Retinal pigment epithelial cell (primary cell): ENCODE data around the gene ANKS6.

ENCODE experiments used
- DNase-seq: peaks from one replicate; pipeline ENCODE4 v3.0.0-alpha.2; 2010; ENCODE audit warnings: low read depth
- H3K4me3 ChIP-seq: 2 replicates; pipeline ENCODE4 v1.5.1; 2011; ENCODE audit warnings: mild to moderate bottlenecking, low read length, control low read depth, moderate library complexity
- TF ChIP-seq, protein P1 (sequence below): conservative IDR thresholded peaks from 2 replicates; pipeline ENCODE4 v1.5.1; 2011; ENCODE audit warnings: low read depth, low read length, control low read depth, inconsistent platforms

The ANKS6 gene

DNA sequence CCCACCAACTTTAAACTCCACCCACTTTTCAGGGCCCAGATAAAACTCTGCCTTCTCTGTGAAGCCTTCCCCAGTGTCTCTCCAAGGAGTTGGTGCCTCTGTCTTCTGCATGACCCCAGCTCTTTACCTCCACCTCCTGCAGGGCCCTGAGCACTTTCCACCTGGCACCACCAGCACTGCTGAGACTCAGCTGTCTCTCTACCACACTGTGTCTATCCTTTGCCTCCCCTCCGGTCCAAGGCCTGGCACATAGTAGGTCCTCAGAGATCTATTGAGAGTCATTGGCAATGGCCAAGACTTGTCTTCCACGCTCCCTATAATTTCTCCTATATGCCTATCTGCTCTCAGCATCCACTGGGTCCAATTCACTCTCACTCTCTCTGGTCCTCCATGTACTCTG lies 74.7 kb downstream of the ANKS6 start:
- TF ChIP-seq, protein P1, sequence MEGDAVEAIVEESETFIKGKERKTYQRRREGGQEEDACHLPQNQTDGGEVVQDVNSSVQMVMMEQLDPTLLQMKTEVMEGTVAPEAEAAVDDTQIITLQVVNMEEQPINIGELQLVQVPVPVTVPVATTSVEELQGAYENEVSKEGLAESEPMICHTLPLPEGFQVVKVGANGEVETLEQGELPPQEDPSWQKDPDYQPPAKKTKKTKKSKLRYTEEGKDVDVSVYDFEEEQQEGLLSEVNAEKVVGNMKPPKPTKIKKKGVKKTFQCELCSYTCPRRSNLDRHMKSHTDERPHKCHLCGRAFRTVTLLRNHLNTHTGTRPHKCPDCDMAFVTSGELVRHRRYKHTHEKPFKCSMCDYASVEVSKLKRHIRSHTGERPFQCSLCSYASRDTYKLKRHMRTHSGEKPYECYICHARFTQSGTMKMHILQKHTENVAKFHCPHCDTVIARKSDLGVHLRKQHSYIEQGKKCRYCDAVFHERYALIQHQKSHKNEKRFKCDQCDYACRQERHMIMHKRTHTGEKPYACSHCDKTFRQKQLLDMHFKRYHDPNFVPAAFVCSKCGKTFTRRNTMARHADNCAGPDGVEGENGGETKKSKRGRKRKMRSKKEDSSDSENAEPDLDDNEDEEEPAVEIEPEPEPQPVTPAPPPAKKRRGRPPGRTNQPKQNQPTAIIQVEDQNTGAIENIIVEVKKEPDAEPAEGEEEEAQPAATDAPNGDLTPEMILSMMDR: no peak
- no peak overlapping the region for H3K4me3 ChIP-seq
- no peak for DNase-seq

DNA sequence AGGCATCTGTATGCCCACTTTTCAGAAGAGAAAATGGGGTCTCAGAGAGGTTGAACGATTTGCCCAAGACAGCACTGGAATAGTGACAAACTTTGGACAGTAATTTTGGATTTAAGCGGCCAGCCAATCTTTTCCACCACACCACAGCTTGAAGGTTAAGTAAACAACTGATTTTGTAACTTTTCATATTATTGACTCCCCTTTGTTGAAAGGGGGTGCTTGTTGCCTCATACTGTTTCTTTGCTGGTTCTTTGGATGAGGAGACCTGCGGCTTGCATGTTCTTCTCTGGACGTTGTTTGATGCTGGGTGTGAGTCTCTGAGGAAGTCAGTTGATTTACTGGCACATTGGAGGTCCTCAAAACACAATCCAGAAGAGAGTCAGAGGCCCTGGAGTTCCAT lies 76.0 kb downstream of the ANKS6 start:
- TF ChIP-seq, protein P1: no peak
- no peak for DNase-seq
- no peak overlapping the region for H3K4me3 ChIP-seq

DNA sequence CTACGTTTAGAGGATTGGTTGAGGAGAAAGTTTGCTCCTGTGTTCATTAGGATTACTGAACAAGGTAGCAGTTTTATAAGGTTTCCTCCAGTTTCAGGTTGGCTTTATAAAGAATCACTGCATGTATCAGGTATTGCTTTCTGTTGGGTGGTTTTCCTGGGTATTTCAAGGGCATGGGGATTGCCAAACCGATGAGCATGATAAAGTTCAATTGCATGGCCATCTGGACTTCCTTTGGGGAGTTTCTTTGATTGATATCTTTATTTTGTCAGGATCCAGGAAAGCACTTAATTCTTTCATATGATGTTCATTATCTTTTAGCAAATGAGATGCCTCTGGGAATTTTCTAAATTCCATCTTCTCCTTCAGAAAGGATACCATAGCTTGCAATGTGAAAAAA lies 77.3 kb downstream of the ANKS6 start:
- DNase-seq: no peak
- H3K4me3 ChIP-seq: no peak overlapping the region
- TF ChIP-seq, protein P1: no peak

DNA sequence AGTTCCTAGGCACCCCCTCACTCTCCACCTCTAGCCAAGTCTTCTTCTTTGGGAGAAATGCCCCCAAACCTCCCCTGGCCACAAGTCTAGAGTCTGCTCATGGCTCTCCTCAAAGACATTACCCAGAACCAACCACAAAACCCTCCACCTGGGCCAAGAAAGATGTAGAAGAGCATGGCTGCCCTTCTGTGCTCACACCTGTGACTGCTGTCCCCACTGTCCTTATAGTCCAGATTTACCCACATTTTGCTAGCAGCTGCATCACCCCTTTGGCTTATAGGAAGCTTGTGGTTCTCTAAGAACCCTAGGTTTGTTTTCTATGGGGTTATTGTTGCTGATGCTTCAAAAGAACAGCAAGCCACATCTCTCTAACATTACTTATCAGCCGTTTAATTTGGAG lies 81.5 kb downstream of the ANKS6 start:
- H3K4me3 ChIP-seq: no peak overlapping the region
- DNase-seq: no peak
- TF ChIP-seq, protein P1: no peak

DNA sequence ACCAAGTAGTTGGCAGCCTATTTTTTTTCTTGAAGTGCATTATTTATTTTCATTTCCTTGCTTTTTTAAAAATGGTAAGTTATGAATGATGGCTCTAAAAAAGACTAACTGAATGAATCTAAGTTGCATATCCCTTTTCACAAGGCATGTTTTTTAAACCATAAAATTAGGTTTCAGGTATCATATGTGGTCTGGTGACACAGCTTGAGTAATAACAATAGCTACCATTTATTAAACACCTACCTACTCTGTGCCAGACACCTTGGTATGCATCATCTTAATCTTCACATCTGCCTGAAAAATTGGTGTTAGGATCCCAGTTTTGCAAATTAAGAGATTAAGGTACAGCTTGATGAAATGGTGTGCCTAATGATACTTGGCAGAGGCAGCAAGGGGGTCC lies 83.4 kb downstream of the ANKS6 start:
- no peak for DNase-seq
- TF ChIP-seq, protein P1: no peak
- no peak overlapping the region for H3K4me3 ChIP-seq

DNA sequence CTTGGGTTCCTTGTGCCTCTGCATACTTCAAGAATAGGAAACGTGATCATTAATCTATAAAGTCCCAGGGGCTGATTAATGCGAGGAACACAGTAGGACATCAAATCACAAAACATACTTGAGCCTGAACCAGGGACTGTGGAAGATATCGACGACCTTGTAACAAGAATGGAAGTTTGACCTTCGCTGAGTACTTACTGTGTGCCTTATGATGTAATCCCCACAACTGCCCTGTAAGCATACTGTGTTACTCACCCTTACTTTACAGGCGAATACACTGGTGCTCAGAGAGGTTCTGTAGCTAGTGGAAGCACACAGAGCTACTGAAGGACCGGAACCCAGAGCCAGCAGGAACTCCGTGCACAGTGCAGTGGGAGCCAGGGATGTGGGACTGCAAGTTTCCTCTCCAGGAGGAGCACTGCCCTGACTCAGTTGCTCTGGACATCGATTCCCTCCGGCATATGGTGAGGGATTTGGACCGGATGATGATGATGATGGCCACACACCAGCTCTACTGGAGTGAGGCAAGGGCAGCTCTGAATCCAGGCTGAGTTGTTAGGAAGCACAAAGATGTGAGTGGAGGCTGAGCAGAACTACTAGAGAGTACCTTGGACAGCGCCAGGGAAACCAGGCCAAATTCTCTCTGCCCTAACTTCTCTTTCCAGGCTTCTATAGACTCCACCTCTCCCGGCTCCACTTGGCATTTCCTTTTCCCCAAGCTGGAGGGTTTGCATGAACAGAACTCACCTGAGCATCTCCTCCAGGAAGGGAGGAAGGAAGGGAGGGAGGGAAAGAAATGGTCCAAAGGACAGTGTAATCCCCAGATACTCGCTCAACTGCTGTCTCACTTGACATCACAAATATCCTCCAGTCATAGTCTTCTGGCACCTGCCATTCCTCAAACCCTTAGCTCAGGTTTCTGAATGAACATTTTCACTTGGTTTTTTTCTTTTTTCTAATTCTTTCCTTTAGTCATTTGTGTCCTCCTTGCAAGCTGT lies 86.1 kb downstream of the ANKS6 start:
- DNase-seq: no peak
- TF ChIP-seq, protein P1: no peak
- H3K4me3 ChIP-seq: no peak overlapping the region
